Measurements from ENCODE around the gene CASD1.

GRCh38 chr7:94466516-94466915 lies 43.1 kb upstream of the CASD1 start:
- TF ChIP-seq POLR2AphosphoS5 (IDR thresholded peaks at IDR 0.05; ENCODE audit: borderline replicate concordance, low read depth, low read length) (no peak), FOXP2 (optimal IDR thresholded peaks at IDR 0.05; ENCODE audit: control extremely low read depth, extremely low read length, insufficient read depth) (no peak), EZH2 (IDR thresholded peaks at IDR 0.05) (no peak)
